Astrocyte of the hippocampus (primary cell): Measurements from ENCODE around the gene RPS14.

ENCODE experiments used
- DNase-seq: peaks from one replicate; pipeline ENCODE4 v3.0.0; 2011; ENCODE audit warnings: low read depth, low spot score

RPS14 gene

GRCh38 chr5:150413176-150413901 is 36.2 kb downstream of the RPS14 start:
- no peak for DNase-seq

- peak; percentile 91 for DNase-seq
Observed at GRCh38 chr5:150412319-150413175, 37.0 kb downstream of the RPS14 start, which contains the start of gene CD74. Gene CD74, minus strand, starts transcription at chr5:150412910. Its CDS starts 161 bp downstream, at chr5:150412749.

- peak; percentile 64 for DNase-seq
Observed at GRCh38 chr5:150411245-150411979, 38.1 kb downstream of the RPS14 start.

- peak; percentile 92 for DNase-seq
Observed at GRCh38 chr5:150410524-150411244, 38.9 kb downstream of the RPS14 start.

GRCh38 chr5:150409638-150410523 is 39.7 kb downstream of the RPS14 start:
- peak; percentile 95 for DNase-seq

- no peak for DNase-seq
Observed at GRCh38 chr5:150408231-150408943, 41.2 kb downstream of the RPS14 start.

- DNase-seq: no peak
Observed at GRCh38 chr5:150407096-150407720, 42.3 kb downstream of the RPS14 start.

- no peak for DNase-seq
Observed at GRCh38 chr5:150406723-150407095, 42.8 kb downstream of the RPS14 start.

GRCh38 chr5:150406103-150406722 is 43.3 kb downstream of the RPS14 start:
- DNase-seq: no peak

- no peak for DNase-seq
Observed at GRCh38 chr5:150404941-150405816, 44.4 kb downstream of the RPS14 start.

- DNase-seq: no peak
Observed at GRCh38 chr5:150404535-150404934, 45.0 kb downstream of the RPS14 start.

GRCh38 chr5:150404121-150404520 is 45.4 kb downstream of the RPS14 start:
- DNase-seq: no peak

- no peak for DNase-seq
Observed at GRCh38 chr5:150402901-150403342, 46.6 kb downstream of the RPS14 start.

GRCh38 chr5:150402229-150402773 is 47.2 kb downstream of the RPS14 start:
- no peak for DNase-seq

GRCh38 chr5:150401376-150402228 is 47.9 kb downstream of the RPS14 start:
- no peak for DNase-seq

GRCh38 chr5:150401076-150401375 is 48.5 kb downstream of the RPS14 start:
- no peak for DNase-seq
